Measurements from ENCODE around the gene SRMS. TPM values are rescaled to one million over a fixed set of nuclear protein-coding genes. Genes with fewer than 3 reads are reported as not detected.

The SRMS gene
- total and polyA plus RNA-seq, 2 of the 13 experiments (the other 11 are each of a cell fraction or from before 2014, with no cell fraction given) = not detected

DNA sequence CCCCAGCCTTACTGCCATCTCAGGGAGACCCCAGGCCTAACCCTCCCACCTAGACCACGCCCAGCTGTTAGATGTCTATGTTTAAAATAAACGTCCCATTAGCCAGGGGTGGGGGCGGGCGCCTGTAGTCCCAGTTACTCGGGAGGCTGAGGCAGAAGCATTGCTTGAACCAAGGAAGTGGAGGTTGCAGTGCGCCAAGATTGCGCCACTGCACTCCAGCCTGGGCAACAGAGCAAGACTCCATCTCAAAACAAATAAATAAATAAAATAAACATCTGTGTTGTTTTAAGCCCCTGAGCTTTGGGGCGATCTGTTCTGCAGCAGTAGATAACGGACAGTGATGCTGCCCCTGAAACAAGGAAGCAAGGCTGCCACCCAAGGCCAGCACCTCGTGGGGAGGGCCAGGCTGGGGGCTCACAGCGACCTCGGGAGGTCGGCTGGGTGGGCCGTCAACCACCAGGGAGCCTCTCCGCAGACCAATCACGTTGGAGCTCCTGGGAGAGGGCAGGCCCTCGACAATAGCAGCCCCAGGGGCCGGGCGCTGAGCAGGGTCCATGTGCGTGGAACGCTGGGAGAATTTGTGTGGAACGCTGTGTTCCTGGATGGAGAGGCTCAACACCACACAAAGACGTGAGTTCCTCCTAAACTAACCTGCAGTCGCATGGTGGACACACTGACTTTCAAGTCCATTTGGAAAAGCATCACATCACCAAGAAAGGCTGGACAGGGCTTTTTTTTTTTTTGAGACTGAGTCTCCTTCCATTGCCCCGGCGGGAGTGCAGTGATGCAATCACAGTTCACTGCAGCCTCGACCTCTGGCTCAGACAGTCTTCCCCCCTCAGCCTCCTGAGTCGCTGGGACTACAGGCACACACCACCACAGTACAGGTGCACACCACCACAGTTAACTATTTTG is 27.5 kb upstream of the SRMS start (continued):
- TF ChIP-seq, protein P1, sequence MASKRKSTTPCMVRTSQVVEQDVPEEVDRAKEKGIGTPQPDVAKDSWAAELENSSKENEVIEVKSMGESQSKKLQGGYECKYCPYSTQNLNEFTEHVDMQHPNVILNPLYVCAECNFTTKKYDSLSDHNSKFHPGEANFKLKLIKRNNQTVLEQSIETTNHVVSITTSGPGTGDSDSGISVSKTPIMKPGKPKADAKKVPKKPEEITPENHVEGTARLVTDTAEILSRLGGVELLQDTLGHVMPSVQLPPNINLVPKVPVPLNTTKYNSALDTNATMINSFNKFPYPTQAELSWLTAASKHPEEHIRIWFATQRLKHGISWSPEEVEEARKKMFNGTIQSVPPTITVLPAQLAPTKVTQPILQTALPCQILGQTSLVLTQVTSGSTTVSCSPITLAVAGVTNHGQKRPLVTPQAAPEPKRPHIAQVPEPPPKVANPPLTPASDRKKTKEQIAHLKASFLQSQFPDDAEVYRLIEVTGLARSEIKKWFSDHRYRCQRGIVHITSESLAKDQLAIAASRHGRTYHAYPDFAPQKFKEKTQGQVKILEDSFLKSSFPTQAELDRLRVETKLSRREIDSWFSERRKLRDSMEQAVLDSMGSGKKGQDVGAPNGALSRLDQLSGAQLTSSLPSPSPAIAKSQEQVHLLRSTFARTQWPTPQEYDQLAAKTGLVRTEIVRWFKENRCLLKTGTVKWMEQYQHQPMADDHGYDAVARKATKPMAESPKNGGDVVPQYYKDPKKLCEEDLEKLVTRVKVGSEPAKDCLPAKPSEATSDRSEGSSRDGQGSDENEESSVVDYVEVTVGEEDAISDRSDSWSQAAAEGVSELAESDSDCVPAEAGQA (IDR thresholded peaks at IDR 0.05; ENCODE audit: low read depth) = no peak; the same call in 1 of the 2 replicates
- TF ChIP-seq, protein P1 (CRISPR knock-in tag; IDR thresholded peaks at IDR 0.05; ENCODE audit: borderline replicate concordance) = no peak
- TF ChIP-seq CREB1 (IDR thresholded peaks at IDR 0.05) (no peak), CREB1 (CRISPR knock-in tag; IDR thresholded peaks at IDR 0.05) (no peak), ZSCAN30 (CRISPR knock-in tag; IDR thresholded peaks at IDR 0.05) (no peak), GLI4 (CRISPR knock-in tag; IDR thresholded peaks at IDR 0.05; ENCODE audit: borderline replicate concordance) (peak; percentile 59; the same call in 1 of the 2 replicates), ZNF256 (CRISPR knock-in tag; conservative IDR thresholded peaks at IDR 0.05) (no peak), PHF8 (CRISPR knock-in tag; IDR thresholded peaks at IDR 0.05) (no peak), AHR (CRISPR knock-in tag; IDR thresholded peaks at IDR 0.05) (0 out of 2 replicates have a peak, but pooled peaks have one; percentile 78), TBX2 (CRISPR knock-in tag; IDR thresholded peaks at IDR 0.05; ENCODE audit: borderline replicate concordance) (peak; percentile 12; the same call in 1 of the 2 replicates), ZNF331 (CRISPR knock-in tag; IDR thresholded peaks at IDR 0.05) (0 out of 2 replicates have a peak, but pooled peaks have one; percentile 25), ZNF660 (CRISPR knock-in tag; IDR thresholded peaks at IDR 0.05; ENCODE audit: borderline replicate concordance, low read depth) (no peak), SOX6 (IDR thresholded peaks at IDR 0.05) (no peak), SOX6 (CRISPR knock-in tag; IDR thresholded peaks at IDR 0.05) (peak; percentile 40)
- TF ChIP-seq, protein P2, sequence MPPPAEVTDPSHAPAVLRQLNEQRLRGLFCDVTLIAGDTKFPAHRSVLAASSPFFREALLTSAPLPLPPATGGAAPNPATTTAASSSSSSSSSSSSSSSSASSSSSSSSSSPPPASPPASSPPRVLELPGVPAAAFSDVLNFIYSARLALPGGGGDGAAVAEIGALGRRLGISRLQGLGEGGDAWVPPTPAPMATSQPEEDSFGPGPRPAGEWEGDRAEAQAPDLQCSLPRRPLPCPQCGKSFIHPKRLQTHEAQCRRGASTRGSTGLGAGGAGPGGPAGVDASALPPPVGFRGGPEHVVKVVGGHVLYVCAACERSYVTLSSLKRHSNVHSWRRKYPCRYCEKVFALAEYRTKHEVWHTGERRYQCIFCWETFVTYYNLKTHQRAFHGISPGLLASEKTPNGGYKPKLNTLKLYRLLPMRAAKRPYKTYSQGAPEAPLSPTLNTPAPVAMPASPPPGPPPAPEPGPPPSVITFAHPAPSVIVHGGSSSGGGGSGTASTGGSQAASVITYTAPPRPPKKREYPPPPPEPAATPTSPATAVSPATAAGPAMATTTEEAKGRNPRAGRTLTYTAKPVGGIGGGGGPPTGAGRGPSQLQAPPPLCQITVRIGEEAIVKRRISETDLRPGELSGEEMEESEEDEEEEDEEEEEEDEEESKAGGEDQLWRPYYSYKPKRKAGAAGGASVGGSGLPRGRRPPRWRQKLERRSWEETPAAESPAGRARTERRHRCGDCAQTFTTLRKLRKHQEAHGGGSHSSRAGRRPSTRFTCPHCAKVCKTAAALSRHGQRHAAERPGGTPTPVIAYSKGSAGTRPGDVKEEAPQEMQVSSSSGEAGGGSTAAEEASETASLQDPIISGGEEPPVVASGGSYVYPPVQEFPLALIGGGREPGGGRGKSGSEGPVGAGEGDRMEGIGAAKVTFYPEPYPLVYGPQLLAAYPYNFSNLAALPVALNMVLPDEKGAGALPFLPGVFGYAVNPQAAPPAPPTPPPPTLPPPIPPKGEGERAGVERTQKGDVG (CRISPR knock-in tag; IDR thresholded peaks at IDR 0.05; ENCODE audit: borderline replicate concordance) = no peak; the same call in 1 of the 2 replicates
- TF ChIP-seq, protein P3, sequence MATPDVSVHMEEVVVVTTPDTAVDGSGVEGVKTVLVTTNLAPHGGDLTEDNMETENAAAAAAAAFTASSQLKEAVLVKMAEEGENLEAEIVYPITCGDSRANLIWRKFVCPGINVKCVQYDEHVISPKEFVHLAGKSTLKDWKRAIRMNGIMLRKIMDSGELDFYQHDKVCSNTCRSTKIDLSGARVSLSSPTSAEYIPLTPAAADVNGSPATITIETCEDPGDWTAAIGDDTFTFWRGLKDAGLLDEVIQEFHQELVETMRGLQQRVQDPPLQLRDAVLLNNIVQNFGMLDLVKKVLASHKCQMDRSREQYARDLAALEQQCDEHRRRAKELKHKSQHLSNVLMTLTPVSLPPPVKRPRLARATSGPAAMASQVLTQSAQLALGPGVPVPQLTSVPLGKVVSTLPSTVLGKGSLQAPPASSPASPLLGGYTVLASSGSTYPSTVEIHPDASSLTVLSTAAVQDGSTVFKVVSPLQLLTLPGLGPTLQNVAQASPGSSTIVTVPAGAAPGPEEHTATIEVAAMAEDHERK (CRISPR knock-in tag; IDR thresholded peaks at IDR 0.05; ENCODE audit: low read depth) = no peak
